WTC11 (cell line): Measurements from ENCODE around the gene ACSF3.

Experiments
- ELF4 ChIP-seq: sonication (generic); formaldehyde crosslinking; IDR thresholded peaks from 2 replicates; pipeline ENCODE4 v1.8.1; 2022; ENCODE audit warnings: low read depth, mild to moderate bottlenecking, moderate library complexity, missing genetic modification reagents
- ESRRA ChIP-seq: sonication (generic); formaldehyde crosslinking; IDR thresholded peaks from 2 replicates; pipeline ENCODE4 v1.8.1; 2022; ENCODE audit warnings: mild to moderate bottlenecking, missing genetic modification reagents, borderline replicate concordance
- ETV6 ChIP-seq: sonication (generic); formaldehyde crosslinking; IDR thresholded peaks from 2 replicates; pipeline ENCODE4 v1.8.1; 2022; ENCODE audit warnings: mild to moderate bottlenecking, missing genetic modification reagents
- GABPB1 ChIP-seq: sonication (generic); formaldehyde crosslinking; IDR thresholded peaks from 2 replicates; pipeline ENCODE4 v1.8.1; 2023; ENCODE audit warnings: mild to moderate bottlenecking, missing genetic modification reagents
- SP1 ChIP-seq: sonication (generic); formaldehyde crosslinking; conservative IDR thresholded peaks from 2 replicates; pipeline ENCODE4 v1.8.1; 2022; ENCODE audit warnings: missing genetic modification reagents
- TEAD1 ChIP-seq: sonication (generic); formaldehyde crosslinking; IDR thresholded peaks from 2 replicates; pipeline ENCODE4 v1.8.0; 2022; ENCODE audit warnings: mild to moderate bottlenecking, missing genetic modification reagents
- TF ChIP-seq, protein P1 (sequence below): sonication (generic); formaldehyde crosslinking; IDR thresholded peaks from 2 replicates; pipeline ENCODE4 v1.8.1; 2022; ENCODE audit warnings: low read depth, missing genetic modification reagents, borderline replicate concordance
- TF ChIP-seq, protein P2 (sequence below): fragments of 200-600 bp; IDR thresholded peaks from 2 replicates; pipeline ENCODE4 v1.8.0; 2022; ENCODE audit warnings: antibody characterized with exemption
- TF ChIP-seq, protein P3 (sequence below): sonication (generic); formaldehyde crosslinking; IDR thresholded peaks from 2 replicates; pipeline ENCODE4 v1.8.1; 2022; ENCODE audit warnings: mild to moderate bottlenecking, missing genetic modification reagents, moderate library complexity, borderline replicate concordance
- TF ChIP-seq, protein P4 (sequence below): fragments of 250-450 bp; sonication (Bioruptor Pico); IDR thresholded peaks from 2 replicates; pipeline ENCODE4 v2.1.2; 2022; ENCODE audit warnings: mild to moderate bottlenecking, moderate library complexity
- TF ChIP-seq, protein P5 (sequence below): sonication (generic); formaldehyde crosslinking; IDR thresholded peaks from 2 replicates; pipeline ENCODE4 v1.8.0; 2022; ENCODE audit warnings: mild to moderate bottlenecking, missing genetic modification reagents
- TF ChIP-seq, protein P6 (sequence below): sonication (generic); formaldehyde crosslinking; IDR thresholded peaks from 2 replicates; pipeline ENCODE4 v1.8.1; 2023; ENCODE audit warnings: mild to moderate bottlenecking, missing genetic modification reagents

DNA sequence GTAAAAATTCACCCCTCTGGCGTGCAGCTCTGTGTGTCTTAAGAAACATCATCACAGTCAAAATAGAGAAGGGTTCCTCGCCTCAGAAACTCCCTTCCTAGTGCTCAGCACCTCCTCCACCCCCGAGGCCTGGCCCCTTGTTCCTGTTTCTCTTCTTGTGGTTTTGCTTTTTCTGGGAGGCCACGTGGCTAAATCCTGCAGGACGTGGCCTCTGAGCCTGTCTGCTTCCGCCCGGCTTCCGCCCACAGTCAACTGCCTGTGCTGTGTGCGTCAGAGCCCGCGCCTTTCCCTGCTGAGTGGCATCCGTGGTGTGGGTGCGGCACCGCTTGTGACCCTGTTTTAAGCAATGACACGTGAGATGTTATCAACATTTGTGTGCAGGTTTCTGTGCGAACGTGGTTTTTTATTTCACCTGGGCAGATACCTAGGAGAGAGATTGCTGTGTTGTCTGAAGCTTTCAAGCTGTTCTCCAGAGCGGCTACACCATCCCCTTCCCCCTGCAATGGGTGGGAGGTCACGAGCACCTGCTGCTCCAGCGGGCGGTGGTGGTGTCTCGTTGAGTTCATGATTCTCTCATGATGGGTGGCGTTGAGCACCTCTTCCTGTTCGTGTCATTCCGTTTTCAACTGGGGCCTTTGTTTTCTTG lies 21.7 kb downstream of the ACSF3 start:
- TF ChIP-seq, protein P1, sequence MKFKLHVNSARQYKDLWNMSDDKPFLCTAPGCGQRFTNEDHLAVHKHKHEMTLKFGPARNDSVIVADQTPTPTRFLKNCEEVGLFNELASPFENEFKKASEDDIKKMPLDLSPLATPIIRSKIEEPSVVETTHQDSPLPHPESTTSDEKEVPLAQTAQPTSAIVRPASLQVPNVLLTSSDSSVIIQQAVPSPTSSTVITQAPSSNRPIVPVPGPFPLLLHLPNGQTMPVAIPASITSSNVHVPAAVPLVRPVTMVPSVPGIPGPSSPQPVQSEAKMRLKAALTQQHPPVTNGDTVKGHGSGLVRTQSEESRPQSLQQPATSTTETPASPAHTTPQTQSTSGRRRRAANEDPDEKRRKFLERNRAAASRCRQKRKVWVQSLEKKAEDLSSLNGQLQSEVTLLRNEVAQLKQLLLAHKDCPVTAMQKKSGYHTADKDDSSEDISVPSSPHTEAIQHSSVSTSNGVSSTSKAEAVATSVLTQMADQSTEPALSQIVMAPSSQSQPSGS = no peak
- TF ChIP-seq, protein P2, sequence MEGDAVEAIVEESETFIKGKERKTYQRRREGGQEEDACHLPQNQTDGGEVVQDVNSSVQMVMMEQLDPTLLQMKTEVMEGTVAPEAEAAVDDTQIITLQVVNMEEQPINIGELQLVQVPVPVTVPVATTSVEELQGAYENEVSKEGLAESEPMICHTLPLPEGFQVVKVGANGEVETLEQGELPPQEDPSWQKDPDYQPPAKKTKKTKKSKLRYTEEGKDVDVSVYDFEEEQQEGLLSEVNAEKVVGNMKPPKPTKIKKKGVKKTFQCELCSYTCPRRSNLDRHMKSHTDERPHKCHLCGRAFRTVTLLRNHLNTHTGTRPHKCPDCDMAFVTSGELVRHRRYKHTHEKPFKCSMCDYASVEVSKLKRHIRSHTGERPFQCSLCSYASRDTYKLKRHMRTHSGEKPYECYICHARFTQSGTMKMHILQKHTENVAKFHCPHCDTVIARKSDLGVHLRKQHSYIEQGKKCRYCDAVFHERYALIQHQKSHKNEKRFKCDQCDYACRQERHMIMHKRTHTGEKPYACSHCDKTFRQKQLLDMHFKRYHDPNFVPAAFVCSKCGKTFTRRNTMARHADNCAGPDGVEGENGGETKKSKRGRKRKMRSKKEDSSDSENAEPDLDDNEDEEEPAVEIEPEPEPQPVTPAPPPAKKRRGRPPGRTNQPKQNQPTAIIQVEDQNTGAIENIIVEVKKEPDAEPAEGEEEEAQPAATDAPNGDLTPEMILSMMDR = no peak
- TF ChIP-seq ETV6 (no peak), GABPB1 (CRISPR knock-in tag) (no peak), TEAD1 (CRISPR knock-in tag) (no peak), ESRRA (no peak), ELF4 (CRISPR knock-in tag) (no peak), SP1 (CRISPR knock-in tag) (no peak)
- TF ChIP-seq, protein P3, sequence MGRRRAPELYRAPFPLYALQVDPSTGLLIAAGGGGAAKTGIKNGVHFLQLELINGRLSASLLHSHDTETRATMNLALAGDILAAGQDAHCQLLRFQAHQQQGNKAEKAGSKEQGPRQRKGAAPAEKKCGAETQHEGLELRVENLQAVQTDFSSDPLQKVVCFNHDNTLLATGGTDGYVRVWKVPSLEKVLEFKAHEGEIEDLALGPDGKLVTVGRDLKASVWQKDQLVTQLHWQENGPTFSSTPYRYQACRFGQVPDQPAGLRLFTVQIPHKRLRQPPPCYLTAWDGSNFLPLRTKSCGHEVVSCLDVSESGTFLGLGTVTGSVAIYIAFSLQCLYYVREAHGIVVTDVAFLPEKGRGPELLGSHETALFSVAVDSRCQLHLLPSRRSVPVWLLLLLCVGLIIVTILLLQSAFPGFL (CRISPR knock-in tag) = no peak
- TF ChIP-seq, protein P4, sequence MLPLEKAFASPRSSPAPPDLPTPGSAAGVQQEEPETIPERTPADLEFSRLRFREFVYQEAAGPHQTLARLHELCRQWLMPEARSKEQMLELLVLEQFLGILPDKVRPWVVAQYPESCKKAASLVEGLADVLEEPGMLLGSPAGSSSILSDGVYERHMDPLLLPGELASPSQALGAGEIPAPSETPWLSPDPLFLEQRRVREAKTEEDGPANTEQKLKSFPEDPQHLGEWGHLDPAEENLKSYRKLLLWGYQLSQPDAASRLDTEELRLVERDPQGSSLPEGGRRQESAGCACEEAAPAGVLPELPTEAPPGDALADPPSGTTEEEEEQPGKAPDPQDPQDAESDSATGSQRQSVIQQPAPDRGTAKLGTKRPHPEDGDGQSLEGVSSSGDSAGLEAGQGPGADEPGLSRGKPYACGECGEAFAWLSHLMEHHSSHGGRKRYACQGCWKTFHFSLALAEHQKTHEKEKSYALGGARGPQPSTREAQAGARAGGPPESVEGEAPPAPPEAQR = no peak
- TF ChIP-seq, protein P5, sequence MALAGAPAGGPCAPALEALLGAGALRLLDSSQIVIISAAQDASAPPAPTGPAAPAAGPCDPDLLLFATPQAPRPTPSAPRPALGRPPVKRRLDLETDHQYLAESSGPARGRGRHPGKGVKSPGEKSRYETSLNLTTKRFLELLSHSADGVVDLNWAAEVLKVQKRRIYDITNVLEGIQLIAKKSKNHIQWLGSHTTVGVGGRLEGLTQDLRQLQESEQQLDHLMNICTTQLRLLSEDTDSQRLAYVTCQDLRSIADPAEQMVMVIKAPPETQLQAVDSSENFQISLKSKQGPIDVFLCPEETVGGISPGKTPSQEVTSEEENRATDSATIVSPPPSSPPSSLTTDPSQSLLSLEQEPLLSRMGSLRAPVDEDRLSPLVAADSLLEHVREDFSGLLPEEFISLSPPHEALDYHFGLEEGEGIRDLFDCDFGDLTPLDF (CRISPR knock-in tag) = no peak
- TF ChIP-seq, protein P6, sequence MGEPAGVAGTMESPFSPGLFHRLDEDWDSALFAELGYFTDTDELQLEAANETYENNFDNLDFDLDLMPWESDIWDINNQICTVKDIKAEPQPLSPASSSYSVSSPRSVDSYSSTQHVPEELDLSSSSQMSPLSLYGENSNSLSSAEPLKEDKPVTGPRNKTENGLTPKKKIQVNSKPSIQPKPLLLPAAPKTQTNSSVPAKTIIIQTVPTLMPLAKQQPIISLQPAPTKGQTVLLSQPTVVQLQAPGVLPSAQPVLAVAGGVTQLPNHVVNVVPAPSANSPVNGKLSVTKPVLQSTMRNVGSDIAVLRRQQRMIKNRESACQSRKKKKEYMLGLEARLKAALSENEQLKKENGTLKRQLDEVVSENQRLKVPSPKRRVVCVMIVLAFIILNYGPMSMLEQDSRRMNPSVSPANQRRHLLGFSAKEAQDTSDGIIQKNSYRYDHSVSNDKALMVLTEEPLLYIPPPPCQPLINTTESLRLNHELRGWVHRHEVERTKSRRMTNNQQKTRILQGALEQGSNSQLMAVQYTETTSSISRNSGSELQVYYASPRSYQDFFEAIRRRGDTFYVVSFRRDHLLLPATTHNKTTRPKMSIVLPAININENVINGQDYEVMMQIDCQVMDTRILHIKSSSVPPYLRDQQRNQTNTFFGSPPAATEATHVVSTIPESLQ (CRISPR knock-in tag) = no peak
